Smooth muscle cell (in vitro differentiated cells): ENCODE measurements around the gene MRPL22. TPM values are rescaled to one million over a fixed set of nuclear protein-coding genes. Genes with fewer than 3 reads are reported as not detected.

Source experiments
- DNase-seq: peaks from one replicate; lab custom pipeline; 2025; ENCODE audit not compliant: unreplicated experiment; lab: John Stamatoyannopoulos, UW
- H2AFZ ChIP-seq: fragments of 200-600 bp; sonication (generic); 2 replicates; pipeline ENCODE4 v1.6.0; 2016; ENCODE audit warnings: antibody characterized with exemption, low read depth, mild to moderate bottlenecking
- H3F3A ChIP-seq: fragments of 200-600 bp; sonication (generic); 2 replicates; pipeline ENCODE4 v1.6.0; 2017; ENCODE audit warnings: antibody characterized with exemption, low read depth
- H3K27ac ChIP-seq: fragments of 200-600 bp; sonication (generic); 2 replicates; pipeline ENCODE4 v1.5.1; 2016; ENCODE audit warnings: low read depth, mild to moderate bottlenecking
- H3K27me3 ChIP-seq: fragments of 200-600 bp; sonication (generic); 2 replicates; pipeline ENCODE4 v1.6.1; 2016; ENCODE audit warnings: low read depth, mild to moderate bottlenecking
- H3K36me3 ChIP-seq: fragments of 200-600 bp; sonication (generic); 2 replicates; pipeline ENCODE4 v1.5.1; 2016; ENCODE audit warnings: low read depth
- H3K4me1 ChIP-seq: fragments of 200-600 bp; sonication (generic); 2 replicates; pipeline ENCODE4 v1.5.1; 2016; ENCODE audit warnings: low read depth
- H3K4me2 ChIP-seq: fragments of 200-600 bp; sonication (generic); 2 replicates; pipeline ENCODE4 v1.6.0; 2016; ENCODE audit warnings: mild to moderate bottlenecking
- H3K4me3 ChIP-seq: fragments of 200-600 bp; sonication (generic); 2 replicates; pipeline ENCODE4 v1.5.1; 2016; ENCODE audit warnings: mild to moderate bottlenecking
- H3K79me2 ChIP-seq: fragments of 200-600 bp; sonication (generic); 2 replicates; pipeline ENCODE4 v1.6.0; 2016; ENCODE audit warnings: low read depth, mild to moderate bottlenecking
- H3K9ac ChIP-seq: fragments of 200-600 bp; sonication (generic); 2 replicates; pipeline ENCODE4 v1.6.0; 2016; ENCODE audit warnings: low read depth
- H3K9me3 ChIP-seq: fragments of 200-600 bp; sonication (generic); replicated peaks from 2 replicates; pipeline ENCODE4 v1.5.1; 2016; ENCODE audit warnings: low read depth
- H4K20me1 ChIP-seq: fragments of 200-600 bp; sonication (generic); 2 replicates; pipeline ENCODE4 v1.6.0; 2016; ENCODE audit warnings: low read depth
- CTCF ChIP-seq: fragments of 200-600 bp; sonication (generic); IDR thresholded peaks from 2 replicates; pipeline ENCODE4 v1.5.1; 2017; ENCODE audit warnings: borderline replicate concordance, mild to moderate bottlenecking, antibody characterized with exemption; ENCODE audit not compliant: insufficient read depth, poor library complexity, severe bottlenecking
- WGBS: methylation state at CpG from one replicate; pipeline ENCODE4 v1.1.7; 2016; ENCODE audit warnings: low lambda C conversion rate; 5-methylcytosine and 5-hydroxymethylcytosine counted together
- polyA plus RNA-seq: library from polyadenylated mRNA; unstranded; fragments of >200 nt; fragmentation: Nextera tagmentation; extraction: Ambion mirVana; gene quantifications from 2 replicates; pipeline ENCODE4 v1.2.1, GENCODE V29; 2016
- total RNA-seq: library from RNA; depleted of rRNA; stranded (reverse); fragments of >200 nt; gene quantifications from 2 replicates; pipeline ENCODE4 v1.2.3, GENCODE V29; 2014

Gene MRPL22
- total RNA-seq (29.3 and 58.7 TPM in 2 replicates), polyA plus RNA-seq (135 and 165 TPM in 2 replicates)

GRCh38 chr5:154940772-154941620 lies at the start of gene MRPL22:
Gene MRPL22, plus strand, starts transcription at chr5:154941073. Its CDS starts 38 bp downstream, at chr5:154941111.
- Histone ChIP-seq H3K36me3 (no peaks in the 10 kb centered on the region), H3K9me3 (no peaks in the 10 kb centered on the region), H3K4me3 (peak within 1 kb of the TSS; percentile 81), H3F3A (no peaks in the 10 kb centered on the region), H3K9ac (peak within 1 kb of the TSS; percentile 89), H3K27me3 (no peaks in the 10 kb centered on the region), H3K27ac (peak within 1 kb of the TSS; percentile 43), H3K4me1 (peaks cover 21% of the 10 kb centered on the region), H3K79me2 (peaks cover 38% of the 10 kb centered on the region), H4K20me1 (peaks cover 13% of the 10 kb centered on the region), H2AFZ (peak within 1 kb of the TSS; percentile 93), H3K4me2 (peak within 1 kb of the TSS; percentile 92)
- WGBS: 5% methylated on average over 40 of the region's 40 CpGs
- DNase-seq: peak; percentile 74
- no peak for TF ChIP-seq CTCF

- Histone ChIP-seq H3K36me3 (peaks cover 14% of the 10 kb centered on the region), H2AFZ (no peak overlapping the region), H3F3A (no peaks in the 10 kb centered on the region), H3K27ac (no peak overlapping the region), H3K4me2 (no peak overlapping the region), H3K9ac (no peak overlapping the region), H3K79me2 (no peaks in the 10 kb centered on the region), H3K27me3 (no peaks in the 10 kb centered on the region), H4K20me1 (no peaks in the 10 kb centered on the region), H3K4me3 (no peak overlapping the region), H3K4me1 (no peaks in the 10 kb centered on the region), H3K9me3 (no peaks in the 10 kb centered on the region)
- no peak for TF ChIP-seq CTCF
- no peak for DNase-seq
- WGBS: 86% methylated on average over 13 of the region's 13 CpGs
Observed at GRCh38 chr5:154892369-154892771, 48.5 kb upstream of the MRPL22 start.

GRCh38 chr5:154893381-154893780 lies 47.5 kb upstream of the MRPL22 start:
- no peaks in the 10 kb centered on the region for H3K9me3 ChIP-seq
- no peak overlapping the region for H2AFZ ChIP-seq
- no peak for TF ChIP-seq CTCF
- H3K4me2 ChIP-seq: no peak overlapping the region
- no peaks in the 10 kb centered on the region for H3F3A ChIP-seq
- no peaks in the 10 kb centered on the region for H3K4me1 ChIP-seq
- no peaks in the 10 kb centered on the region for H4K20me1 ChIP-seq
- no peak for DNase-seq
- no peaks in the 10 kb centered on the region for H3K27me3 ChIP-seq
- peaks cover 10% of the 10 kb centered on the region for H3K36me3 ChIP-seq
- no peaks in the 10 kb centered on the region for H3K79me2 ChIP-seq
- no peak overlapping the region for H3K27ac ChIP-seq
- no peak overlapping the region for H3K4me3 ChIP-seq
- no peak overlapping the region for H3K9ac ChIP-seq
- 89% methylated on average over 5 of the region's 5 CpGs for whole genome bisulfite sequencing
